GM18519 (cell line): ENCODE results near the gene USP32.
"Not testable (repeated sequence)": the region's sequence is repeated elsewhere in the genome, so short reads cannot be mapped to it uniquely, and the experiment has no call there.

Source experiments
- ATAC-seq: cut with Tn5 transposase; IDR thresholded peaks from one replicate; pipeline ENCODE4 v1.9.1; 2021; ENCODE audit warnings: mild to moderate bottlenecking, moderate library complexity; ENCODE audit not compliant: unreplicated experiment, low FRiP score

The USP32 gene

GRCh38 chr17:60247836-60248461 lies 144.0 kb downstream of the USP32 start:
- ATAC-seq = no peak

DNA sequence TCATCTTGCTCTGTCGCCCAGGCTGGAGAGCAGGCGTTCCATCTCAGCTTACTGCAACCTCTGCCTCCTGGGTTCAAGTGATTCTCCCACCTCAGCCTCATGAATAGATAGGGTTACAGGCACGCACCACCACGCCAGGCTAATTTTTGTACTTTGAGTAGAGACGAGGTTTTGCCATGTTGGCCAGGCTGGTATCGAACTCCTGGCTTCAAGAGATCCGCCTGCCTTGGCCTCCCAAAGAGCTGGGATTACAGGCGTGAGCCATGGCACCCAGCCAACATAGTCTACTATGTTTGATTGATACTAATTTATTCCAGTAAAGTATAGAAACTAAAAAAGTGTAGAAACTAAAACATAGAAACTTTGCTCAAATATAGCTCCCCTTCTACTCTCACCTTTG lies 147.3 kb downstream of the USP32 start:
- no peak for ATAC-seq

- ATAC-seq = no peak
These were observed 151.6 kb downstream of the USP32 start for GRCh38 chr17:60240290-60240689.

DNA sequence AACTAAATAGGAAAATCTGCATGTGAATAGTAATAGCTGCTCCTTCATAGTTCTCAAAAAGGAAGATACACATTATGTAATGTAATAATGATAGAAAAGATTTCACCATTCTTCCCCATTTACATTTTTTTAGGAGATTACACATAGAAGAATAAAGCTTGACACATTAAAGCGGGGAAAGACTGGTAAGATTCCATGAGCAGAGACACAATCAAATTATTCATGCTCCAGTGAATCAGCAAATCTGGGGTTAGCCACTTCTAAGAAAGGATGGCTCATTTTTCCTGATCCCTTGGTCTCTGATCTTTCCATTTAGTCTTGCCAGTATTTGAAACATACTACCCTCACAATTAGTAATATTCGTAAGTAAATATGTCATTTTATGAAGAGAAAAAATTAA lies 160.2 kb downstream of the USP32 start:
- ATAC-seq = no peak

DNA sequence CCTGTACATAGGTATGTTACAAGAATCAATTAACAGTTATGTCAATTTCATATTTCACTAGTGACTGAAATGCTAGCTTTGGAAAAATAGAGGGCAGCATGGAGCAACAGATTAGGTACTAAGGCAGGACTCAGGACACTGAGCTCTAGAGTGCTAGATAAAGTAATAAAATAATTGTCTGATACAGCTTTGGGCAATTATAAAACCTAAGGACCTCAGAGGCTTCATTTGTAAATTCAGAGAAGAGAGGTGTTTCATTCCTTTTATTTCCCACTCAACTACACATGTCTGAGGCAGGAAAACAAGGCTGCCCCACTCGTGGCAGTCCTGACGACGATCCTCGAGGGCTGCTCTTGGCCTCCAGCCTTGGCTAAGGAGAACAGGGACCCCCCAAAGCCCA lies 160.7 kb downstream of the USP32 start:
- no peak for ATAC-seq

DNA sequence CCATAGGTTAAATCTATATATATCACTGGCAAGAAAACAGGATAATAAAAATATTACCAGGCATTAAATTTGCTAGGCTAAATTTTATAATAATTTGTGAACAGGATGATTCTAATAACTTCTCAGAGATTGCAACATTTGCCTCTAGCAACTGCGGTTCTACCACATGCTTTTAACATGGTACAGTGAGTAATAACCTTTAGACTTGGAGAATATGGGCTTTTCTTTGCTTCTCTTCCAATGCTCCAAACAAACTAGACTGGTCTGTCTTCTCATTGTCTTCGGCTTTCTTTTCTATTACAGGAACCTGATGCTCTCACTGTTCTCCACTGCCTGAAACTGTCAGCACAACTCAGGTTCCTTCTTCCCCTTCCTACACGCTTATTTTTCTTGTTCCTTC lies 161.6 kb downstream of the USP32 start:
- no peak for ATAC-seq

DNA sequence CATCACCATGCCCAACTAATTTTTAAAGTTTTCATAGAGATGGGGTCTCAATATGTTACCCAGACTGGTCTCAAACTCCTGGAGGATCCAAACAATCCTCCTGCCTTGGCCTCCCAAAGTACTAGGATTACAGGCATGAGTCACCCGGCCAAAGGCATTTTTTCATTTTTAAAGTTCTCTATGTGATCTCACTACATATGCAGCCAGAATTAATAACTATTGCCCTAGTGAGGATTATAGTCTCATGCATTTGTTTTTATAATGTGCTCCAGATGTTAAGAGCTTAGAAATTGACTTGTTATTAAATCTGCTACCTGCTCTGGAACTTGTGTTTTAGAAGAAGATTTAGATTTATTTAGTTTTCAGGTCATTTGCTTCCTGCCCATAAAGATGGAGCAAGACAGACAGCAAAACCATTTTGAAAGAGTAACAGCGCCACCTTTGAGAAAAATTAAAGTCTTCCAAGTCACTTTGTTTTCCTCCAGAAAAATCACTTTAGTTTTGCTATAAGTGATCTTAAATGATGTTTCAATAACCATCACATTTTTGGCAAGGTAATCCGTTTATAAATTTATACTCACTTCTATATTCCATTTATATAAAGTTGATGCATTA lies 162.6 kb downstream of the USP32 start:
- no peak for ATAC-seq

DNA sequence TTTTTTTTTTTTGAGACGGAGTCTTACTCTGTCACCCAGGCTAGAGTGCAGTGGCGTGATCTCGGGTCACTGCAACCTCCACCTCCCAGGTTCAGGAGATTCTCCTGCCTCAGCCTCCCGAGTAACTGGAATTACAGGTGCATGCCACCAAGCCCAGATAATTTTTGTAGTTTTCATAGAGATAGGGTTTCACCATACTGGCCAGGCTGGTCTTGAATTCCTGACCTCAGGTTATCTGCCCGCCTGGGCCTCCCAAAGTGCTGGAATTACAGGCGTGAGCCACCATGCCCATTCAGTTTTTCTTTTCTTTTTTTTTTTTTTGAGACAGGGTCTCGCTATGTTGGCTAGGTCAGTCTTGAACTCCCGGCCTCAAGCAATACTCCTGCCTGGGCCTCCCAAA lies 164.7 kb downstream of the USP32 start:
- ATAC-seq = not testable (repeated sequence)

GRCh38 chr17:60224064-60224463 lies 167.9 kb downstream of the USP32 start:
- no peak for ATAC-seq

DNA sequence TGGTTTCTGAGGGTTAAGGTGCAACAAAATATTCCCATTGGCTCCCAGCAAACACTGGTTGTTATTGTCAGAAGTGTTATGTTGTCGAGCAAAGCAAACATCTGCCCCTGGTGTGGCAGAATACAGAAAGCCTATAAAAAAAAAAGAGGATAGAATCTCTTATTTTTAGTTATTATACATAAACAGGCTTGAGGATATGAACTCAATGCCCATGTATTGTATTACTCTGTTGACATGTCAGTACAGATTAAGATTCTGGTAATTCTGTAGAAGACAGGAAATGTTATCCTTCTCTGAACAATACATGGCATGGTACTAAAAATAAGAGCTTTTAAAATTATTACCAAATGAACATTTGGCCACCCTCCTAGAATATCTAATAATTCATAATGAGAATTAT lies 168.5 kb downstream of the USP32 start:
- no peak for ATAC-seq

DNA sequence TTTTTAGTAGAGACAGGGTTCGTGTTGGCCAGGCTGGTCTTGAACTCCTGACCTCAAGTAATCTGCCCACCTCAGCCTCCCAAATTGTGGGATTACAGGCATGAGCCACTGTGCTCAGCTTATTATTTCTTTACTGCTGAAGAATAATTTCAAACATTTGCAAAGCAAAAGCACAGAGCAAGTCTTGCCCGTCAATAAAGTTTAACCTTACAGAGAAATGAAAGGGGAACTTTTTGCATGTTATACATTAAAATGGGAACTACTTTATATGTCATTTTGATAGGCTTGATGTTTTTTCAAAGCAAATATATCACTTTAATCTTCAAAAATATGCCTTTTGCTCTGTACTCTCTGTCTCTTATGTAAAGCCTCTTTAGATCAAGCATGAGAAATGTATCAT lies 173.2 kb downstream of the USP32 start:
- not testable (repeated sequence) for ATAC-seq

GRCh38 chr17:60215895-60216294 lies 176.0 kb downstream of the USP32 start:
- ATAC-seq = not testable (repeated sequence)

GRCh38 chr17:60211282-60211681 lies 180.7 kb downstream of the USP32 start:
- ATAC-seq = not testable (repeated sequence)

DNA sequence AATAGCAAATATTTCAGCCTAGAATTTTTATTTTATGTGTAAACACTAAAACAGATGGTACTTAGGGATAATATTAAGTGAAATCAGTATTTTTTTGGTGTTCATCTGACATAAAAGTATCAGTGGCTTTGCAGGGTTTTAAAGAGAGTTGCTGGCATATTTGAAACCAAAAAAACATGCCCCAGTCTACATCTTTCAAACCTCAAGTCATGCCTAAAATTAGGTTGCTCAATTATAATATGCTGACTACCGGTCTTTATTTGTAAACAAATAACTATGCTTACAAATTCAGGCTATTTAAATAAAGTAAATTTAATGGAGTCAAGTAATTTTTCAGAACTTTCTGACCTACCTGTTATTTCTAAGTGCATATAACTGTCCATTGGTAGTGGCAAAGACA lies 183.6 kb downstream of the USP32 start:
- not testable (repeated sequence) for ATAC-seq

DNA sequence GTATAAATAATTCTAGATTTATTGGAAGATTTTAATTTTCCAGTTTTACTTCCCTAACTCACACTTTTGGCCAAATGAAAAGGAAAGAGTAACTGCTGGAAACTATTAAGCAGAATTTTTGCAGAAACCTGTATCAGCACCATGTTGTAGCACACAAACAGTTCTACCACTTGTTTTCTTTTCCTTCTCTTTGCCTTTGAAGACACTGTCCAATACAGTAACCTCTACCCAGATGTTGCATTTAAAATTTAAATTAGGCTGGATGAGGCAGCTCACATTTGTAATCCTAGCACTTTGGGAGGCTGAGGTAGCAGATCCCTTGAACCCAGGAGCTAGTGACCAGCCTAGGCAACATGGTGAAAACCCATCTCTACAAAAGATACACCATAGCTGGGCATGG lies 186.2 kb downstream of the USP32 start:
- not testable (repeated sequence) for ATAC-seq

GRCh38 chr17:60198630-60199029 lies 193.3 kb downstream of the USP32 start:
- not testable (repeated sequence) for ATAC-seq

DNA sequence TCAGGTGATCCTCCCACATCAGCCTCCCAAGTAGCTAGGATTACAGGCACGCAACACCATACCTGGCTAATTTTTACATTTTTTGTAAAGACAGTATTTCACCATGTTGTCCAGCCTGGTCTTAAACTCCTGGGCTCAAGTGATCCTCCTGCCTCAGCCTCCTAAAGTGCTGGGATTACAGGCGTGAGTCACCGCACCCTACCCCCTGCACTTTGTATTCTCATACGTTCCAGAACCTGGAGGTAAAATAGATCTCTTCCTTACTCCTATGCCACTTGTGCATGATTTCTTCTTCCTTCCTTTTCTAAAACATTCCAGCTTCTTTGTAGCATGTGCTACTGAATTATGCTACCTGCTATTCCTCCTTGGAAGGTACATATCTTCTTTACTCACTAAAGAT lies 197.8 kb downstream of the USP32 start:
- ATAC-seq = not testable (repeated sequence)

DNA sequence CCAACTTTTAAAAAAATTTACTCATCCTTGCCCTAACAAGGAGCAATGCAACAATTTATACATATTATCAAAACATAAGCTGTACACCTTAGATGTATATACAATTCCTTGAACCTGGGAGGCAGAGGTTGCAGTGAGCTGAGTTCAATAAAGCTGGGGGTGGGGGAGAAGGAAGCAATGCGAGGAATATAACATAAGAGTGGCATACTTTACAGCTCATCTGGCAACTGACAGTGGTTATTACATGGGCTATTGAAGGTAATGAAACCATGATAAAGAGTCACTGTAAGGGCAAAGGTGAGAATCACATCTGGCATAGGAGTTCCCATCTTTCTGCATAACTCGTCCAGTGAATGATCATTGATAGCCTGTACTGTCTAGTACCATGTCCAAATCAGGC lies 198.5 kb downstream of the USP32 start:
- no peak for ATAC-seq

DNA sequence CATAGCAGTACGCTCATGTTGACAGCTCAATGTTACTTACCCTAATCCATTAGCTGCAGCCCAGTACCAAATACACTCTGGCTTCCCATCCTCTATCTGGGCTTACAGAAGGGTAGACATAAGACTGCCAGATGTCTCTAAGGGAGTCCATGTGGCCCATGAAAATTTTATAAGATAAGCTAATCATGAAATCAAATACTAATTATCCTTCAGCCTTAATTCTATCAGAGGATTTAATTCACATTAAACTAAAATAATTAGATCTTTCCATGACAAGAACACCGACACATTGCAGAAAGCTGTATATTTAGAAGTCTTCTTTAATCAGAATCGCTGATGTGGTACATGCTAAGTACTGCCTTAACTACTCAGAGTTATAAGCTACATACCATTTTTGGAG lies 198.9 kb downstream of the USP32 start:
- ATAC-seq = not testable (repeated sequence)

GRCh38 chr17:60190032-60190431 lies 201.9 kb downstream of the USP32 start:
- ATAC-seq = not testable (repeated sequence)

GRCh38 chr17:60188759-60189158 lies 203.2 kb downstream of the USP32 start:
- no peak for ATAC-seq
